ENCODE measurements around the gene LAMA2. TPM values are rescaled to one million over a fixed set of nuclear protein-coding genes. Genes with fewer than 3 reads are reported as not detected.

The LAMA2 gene
- total RNA-seq, 4 donors from 2014 or later: 1.7 to 112 (median 19.6) TPM

DNA sequence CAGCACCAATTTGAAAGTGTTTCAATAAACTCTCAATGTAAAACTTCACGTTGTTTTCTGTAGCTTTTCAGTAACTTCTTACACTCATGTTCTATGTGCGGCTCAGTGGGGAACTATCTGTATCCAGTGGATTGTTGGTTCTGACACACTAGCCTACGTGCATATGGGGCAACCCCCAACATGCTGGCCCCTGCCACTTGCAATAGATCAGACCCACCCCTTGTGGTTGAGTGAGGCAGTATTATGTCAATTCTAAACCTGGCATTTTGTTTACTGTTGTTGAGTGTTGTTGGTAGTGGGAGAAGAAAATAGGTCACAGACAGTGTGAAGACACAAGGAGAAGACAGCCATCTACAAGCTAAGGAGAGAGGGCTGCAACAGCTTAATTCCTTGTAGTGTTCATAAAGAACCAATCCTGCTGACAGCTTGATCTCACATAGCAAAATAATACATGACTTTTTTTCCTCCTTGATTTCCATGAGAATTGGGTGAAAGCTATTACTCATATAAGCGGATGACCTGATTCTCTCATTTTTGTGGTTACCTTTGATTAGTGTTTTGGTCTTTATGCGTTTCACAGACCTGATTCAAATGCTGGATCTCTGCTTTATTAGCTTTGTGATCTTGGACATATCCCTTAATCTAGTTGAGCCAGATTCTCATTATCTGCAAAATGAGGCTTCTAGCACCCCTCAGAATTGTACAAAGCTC lies 320.4 kb downstream of the LAMA2 start:
- Histone ChIP-seq H3K27ac (no peak overlapping the region), H3K27me3 (no peaks in the 10 kb centered on the region), H3K9me3 (no peaks in the 10 kb centered on the region), H3K4me3 (no peak overlapping the region), H3K4me1 (no peaks in the 10 kb centered on the region), H3K36me3 (no peaks in the 10 kb centered on the region)
- TF ChIP-seq POLR2A (IDR thresholded peaks at IDR 0.05): no peak
- TF ChIP-seq, protein P1, sequence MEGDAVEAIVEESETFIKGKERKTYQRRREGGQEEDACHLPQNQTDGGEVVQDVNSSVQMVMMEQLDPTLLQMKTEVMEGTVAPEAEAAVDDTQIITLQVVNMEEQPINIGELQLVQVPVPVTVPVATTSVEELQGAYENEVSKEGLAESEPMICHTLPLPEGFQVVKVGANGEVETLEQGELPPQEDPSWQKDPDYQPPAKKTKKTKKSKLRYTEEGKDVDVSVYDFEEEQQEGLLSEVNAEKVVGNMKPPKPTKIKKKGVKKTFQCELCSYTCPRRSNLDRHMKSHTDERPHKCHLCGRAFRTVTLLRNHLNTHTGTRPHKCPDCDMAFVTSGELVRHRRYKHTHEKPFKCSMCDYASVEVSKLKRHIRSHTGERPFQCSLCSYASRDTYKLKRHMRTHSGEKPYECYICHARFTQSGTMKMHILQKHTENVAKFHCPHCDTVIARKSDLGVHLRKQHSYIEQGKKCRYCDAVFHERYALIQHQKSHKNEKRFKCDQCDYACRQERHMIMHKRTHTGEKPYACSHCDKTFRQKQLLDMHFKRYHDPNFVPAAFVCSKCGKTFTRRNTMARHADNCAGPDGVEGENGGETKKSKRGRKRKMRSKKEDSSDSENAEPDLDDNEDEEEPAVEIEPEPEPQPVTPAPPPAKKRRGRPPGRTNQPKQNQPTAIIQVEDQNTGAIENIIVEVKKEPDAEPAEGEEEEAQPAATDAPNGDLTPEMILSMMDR (IDR thresholded peaks at IDR 0.05): no peak
- WGBS, 2 donors: 79 to 85% methylated on average over 5 of the region's 5 CpGs
- DNase-seq: no peak
- intact Hi-C loops (cut with DNase I): no loop called here

DNA sequence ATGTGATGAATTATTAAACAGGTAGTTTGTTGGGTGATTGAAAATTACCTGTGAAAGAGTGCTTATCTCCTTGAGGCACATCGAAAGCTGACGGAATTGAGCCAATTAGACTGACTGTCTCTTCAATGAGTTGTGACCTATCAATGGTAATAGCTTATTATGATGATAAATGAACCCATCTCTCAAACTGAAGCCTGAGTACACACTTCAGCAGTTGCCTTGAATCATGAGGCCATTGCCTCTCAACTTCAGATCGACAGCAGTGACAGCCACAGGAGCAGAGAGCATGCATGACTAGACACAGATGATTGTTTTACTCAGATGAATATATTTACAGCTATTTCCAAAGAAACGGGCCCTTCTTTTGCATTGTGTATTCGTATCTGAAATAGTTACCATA lies 323.9 kb downstream of the LAMA2 start:
- no peaks in the 10 kb centered on the region for H3K36me3 ChIP-seq
- H3K4me3 ChIP-seq: no peak overlapping the region
- no peaks in the 10 kb centered on the region for H3K4me1 ChIP-seq
- TF ChIP-seq, protein P1 (IDR thresholded peaks at IDR 0.05): no peak
- no peak for TF ChIP-seq POLR2A (IDR thresholded peaks at IDR 0.05)
- no peak overlapping the region for H3K27ac ChIP-seq
- DNase-seq: no peak
- 68 to 79% methylated on average over 5 of the region's 5 CpGs for WGBS, 2 donors
- no peaks in the 10 kb centered on the region for H3K27me3 ChIP-seq
- H3K9me3 ChIP-seq: no peaks in the 10 kb centered on the region
- intact Hi-C loops (cut with DNase I): no loop called here

DNA sequence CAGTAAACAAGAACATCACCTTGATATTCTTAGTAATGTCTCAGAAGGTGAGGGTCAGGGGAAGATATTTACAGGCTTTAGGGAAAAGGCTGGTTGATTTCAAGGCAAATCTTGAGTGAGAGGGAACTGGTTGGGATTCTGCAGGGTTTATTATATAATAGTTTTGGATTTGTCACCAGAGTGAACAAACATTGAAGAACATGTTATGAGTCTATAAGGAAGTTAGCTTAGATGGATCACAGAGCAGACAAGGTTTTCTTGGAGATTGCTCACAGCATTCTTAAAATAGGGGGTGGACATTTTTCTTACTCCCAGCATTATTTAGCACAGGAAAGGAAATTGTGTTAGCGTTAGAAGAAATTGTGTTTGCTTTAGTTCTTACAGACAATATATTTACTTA lies 324.9 kb downstream of the LAMA2 start:
- H3K36me3 ChIP-seq: no peaks in the 10 kb centered on the region
- WGBS, 2 donors: 83 to 84% methylated on average over 1 of the region's 1 CpG
- no peak overlapping the region for H3K4me3 ChIP-seq
- TF ChIP-seq, protein P1 (IDR thresholded peaks at IDR 0.05): no peak
- TF ChIP-seq POLR2A (IDR thresholded peaks at IDR 0.05): no peak
- no peak overlapping the region for H3K27ac ChIP-seq
- H3K27me3 ChIP-seq: no peaks in the 10 kb centered on the region
- no peak for DNase-seq
- H3K4me1 ChIP-seq: no peaks in the 10 kb centered on the region
- H3K9me3 ChIP-seq: no peaks in the 10 kb centered on the region
- intact Hi-C loops (cut with DNase I): no loop called here

DNA sequence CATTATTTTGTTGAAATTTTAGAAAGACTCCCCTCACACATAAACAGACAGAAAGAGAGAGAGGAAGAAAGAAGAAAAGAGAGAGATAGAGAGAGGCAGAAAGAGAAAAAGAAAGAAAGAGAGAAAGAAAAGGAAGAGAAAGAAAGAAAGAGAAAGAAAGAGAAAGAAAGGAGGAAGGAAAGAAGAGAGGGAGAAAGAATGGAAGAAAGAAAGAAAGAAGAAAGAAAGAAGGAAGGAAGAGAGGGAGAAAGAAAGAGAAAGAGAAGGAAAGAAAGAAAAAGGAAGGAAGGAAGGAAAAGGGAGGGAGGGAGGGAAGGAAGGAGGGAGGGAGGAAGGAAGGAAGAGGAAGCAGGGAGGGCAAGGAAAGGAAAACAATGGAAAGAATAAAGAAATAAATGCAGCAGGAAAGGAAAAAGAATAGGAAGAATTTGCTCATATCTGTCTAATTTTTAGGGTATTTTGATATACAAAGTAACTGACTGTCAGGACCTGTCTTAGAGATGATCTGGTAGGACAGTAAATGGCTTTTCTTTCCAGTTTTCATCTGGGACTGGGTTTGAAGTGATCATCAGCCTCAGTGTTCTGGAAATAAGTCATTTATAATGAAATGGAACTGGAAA lies 325.6 kb downstream of the LAMA2 start:
- H3K36me3 ChIP-seq: no peaks in the 10 kb centered on the region
- H3K27me3 ChIP-seq: no peaks in the 10 kb centered on the region
- no peak overlapping the region for H3K4me3 ChIP-seq
- TF ChIP-seq, protein P1 (IDR thresholded peaks at IDR 0.05): no peak
- no peak for TF ChIP-seq POLR2A (IDR thresholded peaks at IDR 0.05)
- H3K27ac ChIP-seq: no peak overlapping the region
- intact Hi-C loops (cut with DNase I): no loop called here
- H3K4me1 ChIP-seq: no peaks in the 10 kb centered on the region
- no peak for DNase-seq
- no peaks in the 10 kb centered on the region for H3K9me3 ChIP-seq

DNA sequence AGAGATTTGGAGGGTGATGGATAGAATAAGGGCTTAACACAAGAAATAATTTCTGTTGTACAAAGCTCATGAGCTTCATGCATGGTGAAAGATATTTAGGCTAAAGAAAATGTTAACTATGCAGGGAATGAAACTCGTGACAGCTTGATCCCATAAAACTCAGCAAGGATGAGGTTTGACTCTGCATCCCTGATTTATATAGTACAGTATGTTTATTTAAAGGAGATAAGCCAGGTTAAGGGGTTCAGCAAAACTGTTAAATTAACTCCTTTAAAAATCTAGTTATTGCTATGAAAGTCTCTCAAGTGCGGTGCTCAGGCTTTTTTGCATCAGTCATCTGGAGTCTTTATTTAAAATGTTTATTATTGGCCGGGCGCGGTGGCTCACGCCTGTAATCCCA lies 326.4 kb downstream of the LAMA2 start:
- H3K27me3 ChIP-seq: no peaks in the 10 kb centered on the region
- H3K9me3 ChIP-seq: no peaks in the 10 kb centered on the region
- no peak for DNase-seq
- intact Hi-C loops (cut with DNase I): no loop called here
- H3K4me3 ChIP-seq: no peak overlapping the region
- H3K36me3 ChIP-seq: no peaks in the 10 kb centered on the region
- 51 to 82% methylated on average over 3 to 6 of the region's 6 CpGs for WGBS, 2 donors
- TF ChIP-seq POLR2A (IDR thresholded peaks at IDR 0.05): no peak
- TF ChIP-seq, protein P1 (IDR thresholded peaks at IDR 0.05): no peak
- H3K4me1 ChIP-seq: no peaks in the 10 kb centered on the region
- no peak overlapping the region for H3K27ac ChIP-seq
